ENCODE results near the gene SLC22A5.
A peak's percentile ranks its signal among the peaks of the same experiment; 100 is the strongest.

The SLC22A5 gene

DNA sequence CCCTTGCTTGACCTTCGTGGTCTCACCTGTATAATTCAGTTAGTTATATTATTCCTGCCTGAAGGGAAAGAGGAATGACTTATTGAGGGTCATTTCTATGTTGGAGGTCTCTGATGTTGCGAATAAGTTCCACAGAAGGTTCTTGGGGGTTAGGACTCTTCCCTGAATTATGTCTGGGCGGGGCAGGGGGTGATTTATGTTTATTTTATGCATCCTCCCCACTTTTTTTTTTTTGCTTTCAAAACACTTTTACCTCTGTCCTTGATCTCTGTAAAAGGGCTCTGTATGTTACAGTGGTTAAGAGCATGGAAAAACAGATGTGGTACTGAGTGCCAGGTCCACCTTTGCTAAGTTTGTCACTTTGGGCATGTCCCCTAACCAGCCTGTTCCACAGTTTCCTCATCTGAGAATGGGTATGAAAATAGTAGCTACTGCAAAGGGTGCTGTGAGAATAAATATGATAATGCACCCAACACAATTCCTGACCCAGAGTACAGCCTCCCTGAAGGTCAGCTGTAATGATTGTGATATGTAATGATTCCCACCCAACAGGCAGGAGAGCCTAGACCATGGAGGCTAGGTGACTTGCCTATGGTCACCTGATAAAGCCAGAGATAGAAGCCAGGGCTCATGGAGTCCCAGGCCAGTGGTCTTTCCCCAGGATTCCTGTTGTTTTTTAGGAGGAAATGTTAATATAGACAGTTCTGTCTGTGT lies 54.8 kb downstream of the SLC22A5 start:
- Histone ChIP-seq H3K9me3 (ENCODE audit: control insufficient read depth, insufficient read depth, low read length) (no peaks in the 10 kb centered on the region), H3K4me3 (ENCODE audit: low read length) (no peak overlapping the region), H4K20me1 (ENCODE audit: control insufficient read depth, insufficient read depth, low read depth, low read length) (no peaks in the 10 kb centered on the region), H3K4me2 (ENCODE audit: low read length) (peak overlapping the region; percentile 63), H3K79me2 (ENCODE audit: control insufficient read depth, low read length) (no peaks in the 10 kb centered on the region), H3K36me3 (ENCODE audit: control insufficient read depth, low read length) (no peaks in the 10 kb centered on the region), H3K27me3 (ENCODE audit: control insufficient read depth, low read length) (no peaks in the 10 kb centered on the region), H3K9me2 (replicated peaks; ENCODE audit: control insufficient read depth, low read length) (no peaks in the 10 kb centered on the region), H3K27ac (ENCODE audit: low read depth, low read length) (no peak overlapping the region), H3K4me1 (ENCODE audit: control insufficient read depth, low read length) (peaks cover 92% of the 10 kb centered on the region), H3F3A (ENCODE audit: control insufficient read depth, insufficient read depth) (peaks cover 19% of the 10 kb centered on the region)
- TF ChIP-seq, protein P1, sequence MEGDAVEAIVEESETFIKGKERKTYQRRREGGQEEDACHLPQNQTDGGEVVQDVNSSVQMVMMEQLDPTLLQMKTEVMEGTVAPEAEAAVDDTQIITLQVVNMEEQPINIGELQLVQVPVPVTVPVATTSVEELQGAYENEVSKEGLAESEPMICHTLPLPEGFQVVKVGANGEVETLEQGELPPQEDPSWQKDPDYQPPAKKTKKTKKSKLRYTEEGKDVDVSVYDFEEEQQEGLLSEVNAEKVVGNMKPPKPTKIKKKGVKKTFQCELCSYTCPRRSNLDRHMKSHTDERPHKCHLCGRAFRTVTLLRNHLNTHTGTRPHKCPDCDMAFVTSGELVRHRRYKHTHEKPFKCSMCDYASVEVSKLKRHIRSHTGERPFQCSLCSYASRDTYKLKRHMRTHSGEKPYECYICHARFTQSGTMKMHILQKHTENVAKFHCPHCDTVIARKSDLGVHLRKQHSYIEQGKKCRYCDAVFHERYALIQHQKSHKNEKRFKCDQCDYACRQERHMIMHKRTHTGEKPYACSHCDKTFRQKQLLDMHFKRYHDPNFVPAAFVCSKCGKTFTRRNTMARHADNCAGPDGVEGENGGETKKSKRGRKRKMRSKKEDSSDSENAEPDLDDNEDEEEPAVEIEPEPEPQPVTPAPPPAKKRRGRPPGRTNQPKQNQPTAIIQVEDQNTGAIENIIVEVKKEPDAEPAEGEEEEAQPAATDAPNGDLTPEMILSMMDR (IDR thresholded peaks at IDR 0.05; ENCODE audit: low read depth, low read length, poor library complexity, severe bottlenecking): no peak
- no peak for TF ChIP-seq EZH2phosphoT487 (IDR thresholded peaks at IDR 0.05; ENCODE audit: borderline replicate concordance, low read length)

DNA sequence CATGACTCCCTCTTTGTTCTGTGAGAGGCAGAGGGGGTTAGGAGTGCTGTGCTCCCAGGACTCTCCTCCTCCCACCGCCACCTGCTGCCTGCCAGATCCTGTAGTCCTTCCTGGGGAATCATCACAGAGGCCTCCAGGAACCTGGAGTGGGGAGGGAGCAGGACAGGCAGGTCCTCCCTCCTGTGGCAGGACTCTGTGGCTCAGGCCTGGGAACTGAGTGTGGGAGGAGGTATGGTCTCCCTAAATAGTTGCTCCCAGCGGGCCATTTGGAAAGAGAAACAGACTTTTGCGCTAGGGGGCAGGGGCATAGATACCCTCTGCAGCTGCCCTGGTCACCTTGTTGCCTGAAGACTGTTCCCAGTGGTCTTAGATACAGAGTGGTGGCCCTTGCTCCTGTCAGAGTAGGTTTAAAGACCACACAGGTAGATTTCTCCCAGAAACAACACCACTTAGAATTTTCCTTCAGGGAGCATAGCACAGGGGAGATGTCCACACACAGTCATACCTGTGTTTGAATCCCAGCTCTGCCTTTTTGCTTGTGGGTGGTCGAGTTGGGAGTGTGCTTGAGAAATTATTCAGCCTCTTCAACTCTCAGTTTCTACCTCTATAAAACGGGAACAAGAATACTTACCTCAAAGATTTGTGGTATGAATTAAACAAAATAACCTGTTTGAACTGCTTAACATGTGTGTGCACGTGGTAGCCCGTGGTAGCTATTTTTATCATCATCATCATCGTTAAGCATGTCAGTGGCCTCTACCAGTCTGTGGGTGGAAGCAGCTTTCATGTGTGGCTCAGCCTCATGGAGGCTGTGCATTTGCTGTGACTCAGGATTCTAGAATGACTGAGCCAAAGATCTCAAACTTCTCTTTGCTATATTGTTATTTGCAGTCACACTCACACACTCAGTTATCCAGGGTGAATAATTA lies 55.8 kb downstream of the SLC22A5 start:
- H4K20me1 ChIP-seq (ENCODE audit: control insufficient read depth, insufficient read depth, low read depth, low read length): no peaks in the 10 kb centered on the region
- H3F3A ChIP-seq (ENCODE audit: control insufficient read depth, insufficient read depth): peaks cover 18% of the 10 kb centered on the region
- peak overlapping the region; percentile 50 for H3K4me3 ChIP-seq (ENCODE audit: low read length)
- peak overlapping the region; percentile 59 for H3K27ac ChIP-seq (ENCODE audit: low read depth, low read length)
- H3K4me2 ChIP-seq (ENCODE audit: low read length): peak overlapping the region; percentile 63
- no peaks in the 10 kb centered on the region for H3K9me2 ChIP-seq (replicated peaks; ENCODE audit: control insufficient read depth, low read length)
- no peak for TF ChIP-seq EZH2phosphoT487 (IDR thresholded peaks at IDR 0.05; ENCODE audit: borderline replicate concordance, low read length)
- TF ChIP-seq, protein P1 (IDR thresholded peaks at IDR 0.05; ENCODE audit: low read depth, low read length, poor library complexity, severe bottlenecking): no peak
- no peaks in the 10 kb centered on the region for H3K36me3 ChIP-seq (ENCODE audit: control insufficient read depth, low read length)
- H3K9me3 ChIP-seq (ENCODE audit: control insufficient read depth, insufficient read depth, low read length): no peaks in the 10 kb centered on the region
- no peaks in the 10 kb centered on the region for H3K79me2 ChIP-seq (ENCODE audit: control insufficient read depth, low read length)
- no peaks in the 10 kb centered on the region for H3K27me3 ChIP-seq (ENCODE audit: control insufficient read depth, low read length)
- H3K4me1 ChIP-seq (ENCODE audit: control insufficient read depth, low read length): peaks cover 92% of the 10 kb centered on the region

DNA sequence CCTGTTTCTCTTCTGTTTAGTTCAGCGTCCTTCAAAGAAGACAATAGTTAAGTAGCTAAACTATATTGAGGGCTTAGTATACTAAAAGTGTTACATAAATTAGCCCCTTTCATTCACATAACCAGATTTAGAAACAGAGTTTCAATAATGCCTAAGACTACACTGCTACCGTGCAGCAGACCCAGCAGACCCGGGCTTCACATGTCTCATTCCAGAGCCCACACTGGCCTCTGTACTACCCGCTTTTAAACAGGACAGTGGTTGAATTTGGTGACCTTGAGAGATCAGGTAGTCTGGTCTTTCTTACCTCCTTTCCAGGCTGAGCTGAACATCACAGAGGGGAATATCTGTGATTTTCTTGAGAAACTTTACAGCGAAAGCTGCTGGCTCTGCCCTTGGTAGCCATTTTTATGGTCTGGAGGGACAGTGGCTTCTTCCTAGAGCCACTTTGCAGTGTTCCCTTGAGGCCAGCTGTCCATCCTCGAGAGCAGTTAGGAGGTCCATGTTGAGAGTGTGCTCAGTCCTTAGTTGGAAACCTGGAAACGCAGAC lies 56.5 kb downstream of the SLC22A5 start:
- Histone ChIP-seq H3F3A (ENCODE audit: control insufficient read depth, insufficient read depth) (peaks cover 16% of the 10 kb centered on the region), H3K27ac (ENCODE audit: low read depth, low read length) (peak overlapping the region; percentile 59), H3K79me2 (ENCODE audit: control insufficient read depth, low read length) (no peaks in the 10 kb centered on the region), H3K9me2 (replicated peaks; ENCODE audit: control insufficient read depth, low read length) (no peaks in the 10 kb centered on the region), H3K4me1 (ENCODE audit: control insufficient read depth, low read length) (peaks cover 85% of the 10 kb centered on the region), H3K9me3 (ENCODE audit: control insufficient read depth, insufficient read depth, low read length) (no peaks in the 10 kb centered on the region), H3K4me2 (ENCODE audit: low read length) (peak overlapping the region; percentile 63), H3K27me3 (ENCODE audit: control insufficient read depth, low read length) (no peaks in the 10 kb centered on the region), H3K36me3 (ENCODE audit: control insufficient read depth, low read length) (no peaks in the 10 kb centered on the region), H4K20me1 (ENCODE audit: control insufficient read depth, insufficient read depth, low read depth, low read length) (no peaks in the 10 kb centered on the region), H3K4me3 (ENCODE audit: low read length) (peak overlapping the region; percentile 50)
- TF ChIP-seq, protein P1 (IDR thresholded peaks at IDR 0.05; ENCODE audit: low read depth, low read length, poor library complexity, severe bottlenecking): no peak
- no peak for TF ChIP-seq EZH2phosphoT487 (IDR thresholded peaks at IDR 0.05; ENCODE audit: borderline replicate concordance, low read length)
